CD4-positive, alpha-beta T cell treated with Interleukin-1 beta for 1 hour (primary cell): Measurements from ENCODE around the gene NBL1.
A peak's percentile ranks its signal among the peaks of the same experiment; 100 is the strongest.

ENCODE experiments used
- DNase-seq, 2 donors: peaks; one replicate each; pipeline ENCODE4 v3.0.0-alpha.2; 2020 to 2022

Gene NBL1

DNA sequence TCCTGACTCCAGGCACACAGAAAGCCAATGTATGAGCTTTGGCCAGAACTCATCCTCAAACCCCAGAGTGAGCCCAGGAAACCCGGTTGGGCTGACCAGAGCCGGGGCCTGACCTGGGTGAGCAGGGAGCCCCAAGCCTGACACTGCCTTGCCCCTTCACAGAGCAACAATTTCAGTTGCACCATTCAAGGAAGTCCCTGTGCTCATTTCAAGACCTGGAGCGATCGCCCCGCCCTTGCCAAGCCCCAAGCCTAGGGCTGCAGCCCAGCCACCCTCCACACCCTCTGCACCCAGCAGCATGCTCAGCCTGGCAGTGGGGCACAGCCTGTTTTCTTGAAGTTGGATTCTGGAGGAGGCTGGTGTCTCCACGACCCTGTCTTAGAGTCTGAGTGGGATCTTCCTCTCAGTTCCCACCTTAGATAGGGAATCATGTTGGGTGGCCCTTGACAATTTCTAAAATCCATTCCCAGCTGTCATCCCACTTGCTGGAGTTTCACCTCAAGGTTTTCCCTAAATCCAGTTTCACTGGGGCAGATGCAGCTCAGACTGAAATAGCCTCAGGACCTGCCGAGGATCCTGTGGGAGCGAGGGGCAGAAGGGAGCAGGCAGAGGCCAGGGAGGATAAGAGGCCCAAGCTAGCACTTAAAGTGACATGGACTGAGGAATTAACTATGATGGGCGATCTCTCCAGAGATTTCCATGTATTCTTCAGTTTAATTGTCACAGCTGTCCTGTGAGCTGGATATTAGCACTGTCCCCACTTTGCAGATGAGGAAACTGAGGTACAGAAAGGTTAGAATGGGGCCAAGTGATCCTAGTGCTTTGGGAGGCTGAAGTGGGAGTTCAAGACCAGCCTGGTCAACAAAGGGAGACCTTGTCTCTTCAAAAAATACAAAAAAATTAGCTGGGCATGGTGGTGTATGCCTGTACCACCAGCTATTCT, 2.5 kb downstream of the NBL1 start:
- DNase-seq = no peak

DNA sequence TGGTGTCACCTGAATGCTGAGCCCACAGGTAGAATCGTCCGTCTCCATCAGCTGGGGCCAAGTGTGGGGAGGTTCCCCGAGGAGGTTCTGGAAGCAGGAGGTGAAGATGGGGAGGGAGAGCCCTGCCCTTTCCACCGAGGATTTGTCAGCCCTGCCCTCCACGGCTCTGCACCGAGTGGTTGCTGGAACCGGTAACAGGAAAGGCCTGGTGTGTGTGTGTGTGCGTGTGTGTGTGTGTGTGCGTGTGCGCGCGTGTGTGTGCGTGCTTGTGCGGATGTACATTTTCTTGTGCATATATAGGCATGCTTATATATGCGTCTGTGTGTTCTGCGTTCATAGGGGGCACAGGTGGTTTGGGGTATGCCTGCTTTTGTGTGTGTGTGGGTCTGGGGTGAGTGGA, 3.5 kb downstream of the NBL1 start:
- peak; percentile 19 to 42 for DNase-seq

DNA sequence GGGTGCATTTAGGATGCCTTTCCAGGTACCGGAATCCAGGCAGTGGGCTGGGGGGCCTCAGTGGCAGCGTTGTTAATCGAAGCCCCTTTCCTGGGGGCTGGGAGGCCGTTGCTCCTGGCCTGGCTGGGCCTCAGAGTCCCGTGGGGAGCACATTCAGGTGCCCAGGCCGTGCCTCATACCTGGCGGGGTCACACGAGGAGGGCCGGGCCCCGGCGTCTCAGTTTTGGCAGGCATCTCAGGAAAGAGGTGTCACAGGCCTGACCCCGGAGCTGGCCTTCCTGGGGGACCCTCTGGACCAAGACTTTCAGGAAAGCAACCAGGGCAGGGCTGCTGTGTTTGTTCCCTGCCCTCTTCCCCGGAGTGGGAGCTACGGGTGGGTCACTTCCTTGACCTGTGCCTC, 4.1 kb downstream of the NBL1 start:
- no peak for DNase-seq

DNA sequence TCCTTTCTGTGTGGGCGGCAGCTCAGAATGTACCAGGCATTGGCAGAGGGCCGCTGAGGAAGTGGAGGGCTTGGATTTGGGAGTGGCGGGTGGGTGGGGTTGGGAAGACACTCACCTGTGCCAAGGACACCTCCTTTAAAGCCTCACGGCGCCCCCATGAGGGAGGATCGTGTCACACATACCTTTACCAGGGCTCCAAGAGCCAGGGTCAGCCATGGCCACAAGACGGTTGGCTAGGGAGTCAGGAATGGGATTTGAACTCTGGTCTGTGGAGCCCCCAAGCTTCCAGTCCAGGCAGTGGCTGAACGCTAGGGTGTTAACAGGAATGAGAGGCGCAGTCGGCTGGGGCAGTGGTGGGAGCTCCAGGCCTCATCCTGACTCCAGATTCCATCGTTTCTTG, 4.6 kb downstream of the NBL1 start:
- DNase-seq = no peak

DNA sequence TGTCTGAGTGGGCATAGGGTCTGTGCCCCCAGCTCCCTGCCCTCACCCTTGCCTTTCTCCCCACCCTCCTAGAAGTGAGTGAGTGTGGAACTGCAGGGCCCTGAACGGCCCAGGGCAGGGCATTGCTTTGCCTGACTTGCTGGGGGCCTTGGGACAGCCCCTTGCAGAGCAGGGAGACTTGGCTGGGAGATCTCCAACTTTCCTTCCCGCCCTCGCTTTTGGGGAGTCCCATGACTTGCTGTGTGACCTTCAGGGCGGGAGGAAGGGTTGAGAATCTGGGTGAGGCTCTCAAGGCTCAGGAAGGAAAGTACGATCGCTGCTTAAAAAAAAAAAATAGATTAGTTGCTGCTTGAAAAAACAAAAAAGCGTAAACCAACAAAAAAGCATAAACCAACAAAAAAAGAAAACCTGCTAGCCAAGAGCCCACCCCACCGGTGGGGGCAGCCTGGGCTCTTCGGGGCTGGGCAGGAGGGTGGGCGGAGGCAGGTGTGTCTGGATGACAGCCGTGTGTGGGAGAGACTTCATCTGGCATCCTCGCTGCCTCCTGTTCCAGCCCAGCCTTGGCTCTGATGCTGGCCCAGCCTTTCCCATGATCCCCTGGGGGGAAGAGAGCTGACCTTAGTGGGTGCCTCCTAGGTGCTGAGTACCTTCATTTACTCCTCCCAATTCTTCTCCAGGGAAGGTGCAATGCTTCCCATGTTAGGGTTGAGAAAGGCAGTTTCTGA, 6.5 kb downstream of the NBL1 start:
- no peak for DNase-seq

DNA sequence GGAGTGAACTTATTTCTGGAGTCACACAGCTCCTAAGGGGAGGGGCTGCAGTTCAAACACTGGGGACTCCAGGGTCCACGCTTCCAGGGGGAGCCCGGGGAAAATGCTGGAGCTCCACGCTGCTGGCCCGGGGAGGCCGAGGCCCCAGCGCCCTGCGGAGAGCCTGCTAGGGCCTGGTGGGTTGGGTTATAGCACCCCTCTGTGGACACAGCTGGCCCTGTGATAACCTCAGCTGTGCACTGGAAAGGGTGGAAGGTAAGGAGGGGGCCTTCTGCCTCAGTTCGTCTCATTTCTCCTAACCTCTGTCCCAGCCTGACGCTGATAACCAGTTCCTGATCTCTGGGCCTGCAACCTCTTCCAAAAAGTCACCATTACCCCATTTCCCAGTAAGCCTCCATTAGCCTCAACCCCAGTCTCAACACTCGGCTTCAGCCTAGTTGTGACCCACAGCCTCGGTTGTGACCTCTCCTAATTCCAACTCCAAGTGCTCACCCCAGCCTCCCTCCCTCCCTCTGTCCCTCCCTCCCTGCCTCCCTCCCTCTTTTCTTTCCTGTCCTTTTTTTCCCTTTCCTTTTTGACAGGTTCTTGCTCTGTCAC, 7.1 kb downstream of the NBL1 start:
- peak; percentile 42 to 63 for DNase-seq

DNA sequence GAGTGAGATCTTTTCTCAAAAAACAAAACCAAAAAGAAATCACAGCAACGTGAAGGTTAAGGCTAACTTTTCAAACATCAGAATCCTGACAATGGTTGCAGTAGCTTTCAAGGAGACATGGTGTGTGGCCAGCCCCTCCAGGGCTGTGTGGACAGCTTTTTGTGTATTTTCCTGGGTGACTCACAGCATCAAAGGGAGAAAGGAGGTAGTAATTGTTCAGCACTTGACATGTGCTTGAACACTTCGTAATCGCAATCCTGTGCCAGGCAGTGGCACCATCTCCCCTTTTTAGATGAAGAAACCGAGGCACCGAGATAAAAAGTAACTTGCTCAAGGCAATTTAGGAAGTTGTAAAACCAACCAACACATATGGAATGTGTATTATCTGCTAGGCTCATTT, 10.3 kb downstream of the NBL1 start:
- no peak for DNase-seq

DNA sequence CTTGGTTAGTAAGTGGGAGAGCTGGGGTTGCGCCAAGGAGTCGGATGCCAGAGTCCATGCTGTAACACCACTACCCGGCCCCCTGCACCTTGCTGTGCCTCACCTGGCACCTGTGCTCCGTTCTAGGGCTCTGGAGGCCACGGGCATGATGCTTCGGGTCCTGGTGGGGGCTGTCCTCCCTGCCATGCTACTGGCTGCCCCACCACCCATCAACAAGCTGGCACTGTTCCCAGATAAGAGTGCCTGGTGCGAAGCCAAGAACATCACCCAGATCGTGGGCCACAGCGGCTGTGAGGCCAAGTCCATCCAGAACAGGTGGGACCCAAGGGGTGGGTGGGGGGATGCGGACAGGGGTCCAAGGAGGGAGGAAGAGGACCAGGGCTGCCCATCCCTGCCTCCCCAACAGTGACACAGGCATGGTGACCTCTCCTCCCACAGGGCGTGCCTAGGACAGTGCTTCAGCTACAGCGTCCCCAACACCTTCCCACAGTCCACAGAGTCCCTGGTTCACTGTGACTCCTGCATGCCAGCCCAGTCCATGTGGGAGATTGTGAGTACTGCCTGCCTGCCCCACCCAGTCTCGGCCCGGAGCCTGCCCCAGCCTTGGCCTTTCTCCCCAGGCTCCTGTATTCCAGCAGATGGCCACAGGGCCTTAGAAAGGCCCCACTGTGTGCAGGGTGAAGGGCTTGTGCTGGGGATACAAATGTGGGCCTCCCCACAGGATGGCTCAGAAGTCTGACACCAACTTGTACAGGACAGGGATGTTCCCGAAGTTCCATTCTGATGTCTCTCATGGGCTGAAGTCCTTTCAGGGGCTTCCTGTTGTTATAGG, 11.0 kb downstream of the NBL1 start:
- DNase-seq = no peak

DNA sequence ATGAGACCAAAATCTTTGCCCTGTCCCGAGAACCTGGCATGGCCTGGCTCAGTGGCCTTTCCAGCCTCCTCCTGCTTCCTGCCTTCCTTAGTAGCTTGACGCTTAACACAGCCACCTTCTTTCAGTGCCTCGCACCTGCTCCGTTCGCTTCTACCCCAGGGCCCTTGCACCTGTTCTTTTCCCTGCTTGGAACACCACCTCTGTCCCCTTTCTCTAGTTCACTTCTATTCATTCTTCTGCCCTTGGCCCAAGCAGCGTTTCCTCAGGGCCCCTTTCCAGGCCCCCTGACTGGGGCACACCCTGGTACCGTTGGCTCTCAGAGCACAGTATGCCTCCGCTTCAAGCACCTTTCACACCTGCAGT, 11.6 kb downstream of the NBL1 start:
- DNase-seq = no peak

DNA sequence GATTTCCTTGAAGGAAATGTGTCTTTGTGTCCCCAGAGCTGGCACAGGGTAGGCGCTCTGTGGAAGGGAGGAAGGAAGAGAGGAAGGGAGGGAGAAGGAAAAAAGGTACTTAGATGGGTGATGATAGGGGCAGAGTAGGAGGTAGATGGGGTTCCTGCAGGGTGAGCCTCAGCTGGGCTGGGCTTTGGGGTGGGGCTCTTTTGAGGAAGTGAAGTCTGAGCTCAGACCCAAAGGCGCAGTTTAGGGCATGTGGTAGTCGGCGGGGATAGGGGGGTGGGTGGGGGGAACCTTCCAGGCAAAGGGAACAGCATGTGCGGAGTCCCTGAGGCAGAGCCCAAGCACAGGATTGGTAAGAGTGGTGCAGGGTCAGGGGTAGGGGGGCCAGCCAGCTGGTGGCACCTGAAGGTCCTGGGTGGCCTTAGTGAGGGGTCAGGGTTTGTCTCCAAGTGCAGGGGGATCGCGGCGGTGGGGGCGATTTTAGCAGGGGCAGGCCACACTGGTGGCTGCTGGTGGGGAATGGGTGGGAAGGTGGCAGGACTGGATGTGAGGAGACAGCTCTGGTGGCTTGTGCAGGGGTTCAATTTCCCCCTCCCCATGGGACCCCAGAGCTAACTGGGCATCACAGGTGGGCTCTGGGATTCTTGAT, 12.1 kb downstream of the NBL1 start:
- DNase-seq = no peak

DNA sequence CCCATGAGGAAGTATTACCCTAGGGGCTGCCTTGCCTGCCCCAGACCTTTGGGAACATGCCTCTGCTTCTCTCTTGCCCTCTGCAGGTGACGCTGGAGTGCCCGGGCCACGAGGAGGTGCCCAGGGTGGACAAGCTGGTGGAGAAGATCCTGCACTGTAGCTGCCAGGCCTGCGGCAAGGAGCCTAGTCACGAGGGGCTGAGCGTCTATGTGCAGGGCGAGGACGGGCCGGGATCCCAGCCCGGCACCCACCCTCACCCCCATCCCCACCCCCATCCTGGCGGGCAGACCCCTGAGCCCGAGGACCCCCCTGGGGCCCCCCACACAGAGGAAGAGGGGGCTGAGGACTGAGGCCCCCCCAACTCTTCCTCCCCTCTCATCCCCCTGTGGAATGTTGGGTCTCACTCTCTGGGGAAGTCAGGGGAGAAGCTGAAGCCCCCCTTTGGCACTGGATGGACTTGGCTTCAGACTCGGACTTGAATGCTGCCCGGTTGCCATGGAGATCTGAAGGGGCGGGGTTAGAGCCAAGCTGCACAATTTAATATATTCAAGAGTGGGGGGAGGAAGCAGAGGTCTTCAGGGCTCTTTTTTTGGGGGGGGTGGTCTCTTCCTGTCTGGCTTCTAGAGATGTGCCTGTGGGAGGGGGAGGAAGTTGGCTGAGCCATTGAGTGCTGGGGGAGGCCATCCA, 12.8 kb downstream of the NBL1 start:
- no peak for DNase-seq

DNA sequence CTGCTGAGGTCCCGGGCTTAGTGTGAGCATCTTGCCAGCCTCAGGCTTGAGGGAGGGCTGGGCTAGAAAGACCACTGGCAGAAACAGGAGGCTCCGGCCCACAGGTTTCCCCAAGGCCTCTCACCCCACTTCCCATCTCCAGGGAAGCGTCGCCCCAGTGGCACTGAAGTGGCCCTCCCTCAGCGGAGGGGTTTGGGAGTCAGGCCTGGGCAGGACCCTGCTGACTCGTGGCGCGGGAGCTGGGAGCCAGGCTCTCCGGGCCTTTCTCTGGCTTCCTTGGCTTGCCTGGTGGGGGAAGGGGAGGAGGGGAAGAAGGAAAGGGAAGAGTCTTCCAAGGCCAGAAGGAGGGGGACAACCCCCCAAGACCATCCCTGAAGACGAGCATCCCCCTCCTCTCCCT, 13.4 kb downstream of the NBL1 start:
- DNase-seq = no peak

DNA sequence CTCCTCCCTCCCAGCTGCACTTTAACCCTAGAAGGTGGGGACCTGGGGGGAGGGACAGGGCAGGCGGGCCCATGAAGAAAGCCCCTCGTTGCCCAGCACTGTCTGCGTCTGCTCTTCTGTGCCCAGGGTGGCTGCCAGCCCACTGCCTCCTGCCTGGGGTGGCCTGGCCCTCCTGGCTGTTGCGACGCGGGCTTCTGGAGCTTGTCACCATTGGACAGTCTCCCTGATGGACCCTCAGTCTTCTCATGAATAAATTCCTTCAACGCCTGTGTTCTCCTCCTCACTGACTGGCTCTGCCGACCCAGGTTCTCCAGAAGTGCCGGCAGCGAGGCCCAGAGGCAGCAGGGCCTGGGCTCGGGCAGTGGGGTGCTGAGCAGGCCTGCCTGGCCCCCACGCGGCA, 14.1 kb downstream of the NBL1 start:
- DNase-seq = no peak

DNA sequence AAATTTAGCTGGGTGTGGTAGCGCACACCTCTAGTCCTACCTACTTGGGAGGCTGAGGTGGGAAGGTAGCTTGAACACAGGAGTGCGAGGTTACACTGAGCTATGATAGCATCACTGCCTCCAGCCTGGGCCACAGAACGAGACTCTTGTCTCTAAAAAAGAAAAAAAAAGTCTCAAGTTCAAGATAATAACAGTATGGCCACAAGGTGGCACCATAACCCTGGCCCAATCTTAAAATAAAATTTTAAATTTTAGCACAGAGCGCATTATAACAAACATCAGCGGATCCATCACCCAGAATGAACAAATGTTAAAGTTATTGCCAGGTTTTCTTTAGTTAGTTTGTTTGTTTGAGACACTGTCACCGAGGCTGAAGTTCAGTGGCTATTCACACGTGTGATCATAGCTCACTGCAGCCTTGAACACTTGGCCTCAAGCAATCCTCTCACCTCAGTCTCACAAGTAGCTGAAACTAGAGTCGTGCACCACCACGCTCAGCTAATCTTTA, 17.7 kb downstream of the NBL1 start:
- peak in 1 of 2 donors; percentile 68 for DNase-seq

DNA sequence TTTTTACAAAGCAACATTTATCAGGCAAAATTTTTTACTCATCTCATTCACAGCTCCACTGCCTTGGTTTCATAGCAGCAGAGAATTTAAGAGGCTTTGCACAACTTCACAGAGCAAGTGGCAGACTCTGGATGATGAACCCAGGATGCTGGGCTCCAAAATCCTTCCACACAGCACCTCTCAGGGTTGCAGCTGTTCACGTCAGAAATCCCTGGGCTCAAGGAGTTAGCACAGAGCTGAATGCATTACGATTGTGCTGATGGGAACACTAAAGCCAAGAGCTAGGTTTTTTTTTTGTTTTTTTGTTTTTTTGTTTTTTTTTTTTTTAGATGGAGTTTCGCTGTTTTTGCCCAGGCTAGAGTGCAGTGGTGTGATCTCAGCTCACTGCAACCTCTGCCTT, 18.2 kb downstream of the NBL1 start:
- DNase-seq = no peak

DNA sequence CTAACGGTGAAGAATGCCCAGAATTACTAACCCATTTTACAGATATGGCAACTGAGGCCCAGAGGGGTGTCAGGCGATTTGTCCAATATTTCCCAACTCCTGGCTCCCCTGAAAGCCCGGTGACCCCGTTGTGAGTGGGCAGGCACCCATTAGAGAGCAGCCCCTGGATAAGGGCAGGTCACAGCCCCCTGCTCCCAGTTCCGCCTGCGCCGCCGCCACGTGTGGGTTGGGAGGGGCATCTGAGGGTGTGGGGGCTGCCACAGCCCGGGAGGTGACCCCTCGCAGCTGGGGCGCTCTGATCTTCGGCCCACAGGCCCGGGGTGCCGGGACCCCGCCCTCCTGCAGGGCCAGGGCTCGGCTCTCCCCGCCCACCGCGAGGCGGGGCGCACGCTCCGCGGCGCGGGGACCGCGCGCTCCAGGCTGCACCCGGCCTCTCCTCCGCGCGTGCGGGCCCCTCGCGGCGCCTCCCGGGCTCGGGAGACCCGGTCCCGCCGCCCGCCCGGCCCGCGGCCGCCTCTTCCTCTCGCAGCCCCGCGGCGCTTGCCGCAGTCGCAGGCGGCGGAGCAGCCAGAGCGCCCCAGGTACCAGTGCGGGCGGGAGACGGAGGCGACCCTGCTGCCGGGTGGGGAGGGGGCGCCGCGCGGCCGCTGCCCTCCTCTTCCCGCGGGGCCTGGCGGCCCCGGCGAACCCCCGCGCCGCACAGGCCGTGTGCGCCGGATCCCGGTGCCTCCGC, 20.5 kb downstream of the NBL1 start, which contains the start of gene HTR6:
HTR6 (plus strand) TSS at position 423 of the 733 bp plus-strand sequence. CDS start 879 bp downstream, outside the sequence.
- peak; percentile 21 to 33 for DNase-seq

DNA sequence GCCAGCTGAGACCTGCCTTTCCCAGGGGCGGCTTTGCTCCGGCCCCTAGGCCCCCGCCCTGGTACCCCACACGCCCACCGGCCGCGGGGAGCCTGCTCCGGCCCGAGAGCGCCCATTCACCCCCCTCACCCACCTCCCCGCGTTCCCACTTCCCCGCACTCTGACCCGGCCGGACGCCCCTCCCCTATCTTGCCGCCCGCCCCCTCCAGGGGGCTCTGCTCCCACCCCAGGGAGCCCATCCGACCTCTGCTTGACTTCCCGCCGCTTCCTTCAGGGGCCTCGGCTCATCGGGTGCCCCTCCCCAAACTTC, 21.0 kb downstream of the NBL1 start:
- no peak for DNase-seq

DNA sequence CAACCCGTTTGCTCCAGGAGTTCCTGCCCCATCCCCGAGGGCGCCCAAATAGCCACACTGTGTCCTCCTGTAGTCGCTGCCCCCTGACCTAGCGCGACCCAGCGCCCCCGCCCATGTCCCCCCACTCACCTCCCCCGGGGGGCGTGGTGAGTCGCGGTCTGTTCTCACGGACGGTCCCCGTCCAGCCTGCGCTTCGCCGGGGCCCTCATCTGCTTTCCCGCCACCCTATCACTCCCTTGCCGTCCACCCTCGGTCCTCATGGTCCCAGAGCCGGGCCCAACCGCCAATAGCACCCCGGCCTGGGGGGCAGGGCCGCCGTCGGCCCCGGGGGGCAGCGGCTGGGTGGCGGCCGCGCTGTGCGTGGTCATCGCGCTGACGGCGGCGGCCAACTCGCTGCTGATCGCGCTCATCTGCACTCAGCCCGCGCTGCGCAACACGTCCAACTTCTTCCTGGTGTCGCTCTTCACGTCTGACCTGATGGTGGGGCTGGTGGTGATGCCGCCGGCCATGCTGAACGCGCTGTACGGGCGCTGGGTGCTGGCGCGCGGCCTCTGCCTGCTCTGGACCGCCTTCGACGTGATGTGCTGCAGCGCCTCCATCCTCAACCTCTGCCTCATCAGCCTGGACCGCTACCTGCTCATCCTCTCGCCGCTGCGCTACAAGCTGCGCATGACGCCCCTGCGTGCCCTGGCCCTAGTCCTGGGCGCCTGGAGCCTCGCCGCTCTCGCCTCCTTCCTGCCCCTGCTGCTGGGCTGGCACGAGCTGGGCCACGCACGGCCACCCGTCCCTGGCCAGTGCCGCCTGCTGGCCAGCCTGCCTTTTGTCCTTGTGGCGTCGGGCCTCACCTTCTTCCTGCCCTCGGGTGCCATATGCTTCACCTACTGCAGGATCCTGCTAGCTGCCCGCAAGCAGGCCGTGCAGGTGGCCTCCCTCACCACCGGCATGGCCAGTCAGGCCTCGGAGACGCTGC, 21.7 kb downstream of the NBL1 start:
- DNase-seq = no peak

DNA sequence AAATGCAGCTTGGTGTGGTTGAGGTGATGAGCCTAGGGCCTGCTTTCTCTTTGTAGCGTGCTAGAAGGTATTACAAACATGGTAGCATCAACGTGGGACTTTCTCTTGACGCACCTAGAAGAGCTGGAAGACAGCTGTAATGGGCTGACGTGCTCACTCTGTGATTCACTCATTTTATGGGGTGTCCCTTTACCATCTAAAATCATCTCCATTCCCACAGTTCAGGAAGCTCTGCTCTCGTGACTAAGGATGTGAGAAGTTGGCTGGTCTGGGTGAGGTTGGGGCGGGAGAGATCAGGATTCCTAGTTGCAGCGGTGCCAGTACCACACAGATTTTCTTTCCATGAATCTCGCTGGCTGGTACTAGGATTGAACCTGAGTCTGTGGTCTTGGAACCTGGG, 24.8 kb downstream of the NBL1 start:
- no peak for DNase-seq

DNA sequence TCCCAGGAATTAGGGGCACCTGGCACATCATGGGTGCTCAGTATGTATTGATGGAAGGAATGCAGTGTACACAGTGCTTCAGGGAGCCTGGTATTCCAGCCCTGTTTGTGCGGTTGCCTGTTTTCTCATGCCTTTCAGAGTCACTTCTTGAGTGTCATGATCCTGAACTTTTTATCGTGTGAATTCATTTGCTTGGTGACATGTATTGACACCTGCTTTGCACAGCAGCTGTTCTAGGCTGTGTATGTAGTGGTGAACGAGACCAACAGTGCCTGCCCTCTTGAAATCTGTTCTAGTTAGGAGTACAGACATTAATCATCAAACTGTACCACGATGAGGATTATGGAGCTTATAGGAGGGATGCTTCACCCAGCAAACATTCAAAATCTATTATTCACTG, 26.7 kb downstream of the NBL1 start:
- DNase-seq = no peak
